ENCODE results near the gene WASHC3.

DNA sequence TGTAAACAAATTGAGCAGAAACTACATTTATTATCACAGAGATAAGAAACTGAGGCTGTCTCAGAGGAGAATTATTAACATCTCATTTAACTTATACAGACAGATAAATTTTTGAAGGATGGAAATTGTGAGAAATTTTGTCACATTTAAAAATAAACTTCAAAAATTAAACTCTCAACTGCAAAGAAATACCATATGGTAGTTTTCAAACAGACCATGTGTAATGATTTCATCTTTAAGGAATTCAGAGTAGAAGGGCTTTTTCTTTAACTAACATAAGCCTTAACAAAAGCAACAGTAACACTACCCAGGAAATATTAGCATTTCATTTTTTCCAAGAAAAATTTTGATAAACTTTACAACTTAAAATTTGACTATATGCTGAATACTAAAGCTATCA is 31.5 kb upstream of the WASHC3 start:
- TF ChIP-seq CTCF (IDR thresholded peaks at IDR 0.05), result no peak
- no peak for TF ChIP-seq POLR2A (IDR thresholded peaks at IDR 0.05)

Data from heart left ventricle (tissue), 13 donors.